ENCODE data around the gene RPTOR. TPM values are rescaled to one million over a fixed set of nuclear protein-coding genes. Genes with fewer than 3 reads are reported as not detected.
"Not testable (repeated sequence)": the region's sequence is repeated elsewhere in the genome, so short reads cannot be mapped to it uniquely, and the experiment has no call there.

RPTOR gene
- total RNA-seq, 1 donor from 2014 or later = 35.7 TPM

DNA sequence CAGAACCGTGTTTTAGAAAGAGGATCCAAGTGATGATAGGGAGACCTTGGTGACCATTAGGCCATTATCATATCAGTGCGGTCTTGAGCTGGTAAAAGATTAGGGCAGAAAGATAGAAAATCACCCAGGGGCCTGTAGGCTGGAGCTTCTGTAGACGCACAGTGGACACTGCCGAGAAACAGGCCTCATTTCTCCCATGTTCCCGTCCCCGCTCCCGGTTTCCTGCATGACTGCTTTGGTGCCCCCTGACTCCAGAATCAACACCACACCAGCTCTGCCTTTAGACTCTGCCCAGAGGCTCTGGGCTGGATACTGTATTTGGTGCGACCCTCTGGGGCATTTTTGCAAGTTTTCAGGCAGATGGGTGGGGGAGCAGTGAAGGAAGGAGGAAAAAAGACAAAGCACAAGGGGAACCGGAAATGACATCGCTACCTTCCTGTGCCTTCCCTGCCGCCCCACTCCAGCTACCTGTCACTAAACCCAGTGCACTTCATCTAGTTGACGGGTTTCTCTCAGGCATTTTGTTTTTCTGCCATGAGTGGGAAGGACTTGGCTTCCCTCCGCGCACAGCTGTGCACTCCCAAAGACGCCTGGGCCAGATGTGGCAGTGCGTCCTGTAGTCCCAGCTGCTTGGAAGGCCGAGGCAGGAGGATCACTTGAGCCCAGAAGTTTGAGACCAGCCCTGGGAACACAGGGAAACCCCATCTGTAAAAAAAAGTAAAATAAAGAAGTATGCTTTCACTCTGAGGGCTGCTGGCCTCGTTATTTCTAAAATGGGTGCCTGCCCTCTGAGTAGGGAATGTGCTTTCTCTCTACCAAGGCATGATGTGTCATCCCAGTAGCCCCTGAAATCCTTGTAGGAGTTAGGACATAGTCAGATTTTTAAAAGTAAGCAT is 214.1 kb downstream of the RPTOR start:
- no peak for DNase-seq (ENCODE audit: low spot score)
- intact Hi-C loops (cut with DNase I) = no loop called here
- peak; percentile 68 for ATAC-seq

DNA sequence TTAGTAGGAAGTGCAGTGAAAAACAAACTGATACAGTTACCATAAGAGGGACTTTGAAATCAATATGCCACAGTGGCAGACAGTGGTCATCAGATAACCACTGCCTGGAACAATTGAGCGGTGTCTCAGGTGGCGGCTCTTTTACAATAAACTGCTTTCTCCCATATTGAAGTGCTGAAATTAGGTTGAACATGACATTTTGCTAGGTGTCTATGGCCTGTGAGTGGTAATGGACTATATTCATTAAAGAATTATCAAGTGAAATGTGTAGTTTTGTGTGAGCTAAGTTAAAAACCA is 214.7 kb downstream of the RPTOR start:
- ATAC-seq (no peak), DNase-seq (ENCODE audit: low spot score) (no peak)
- intact Hi-C loops (cut with DNase I) = no loop called here

- ATAC-seq (no peak), DNase-seq (ENCODE audit: low spot score) (no peak)
- intact Hi-C loops (cut with DNase I) = no loop called here
Observed at GRCh38 chr17:80760511-80760911, 215.9 kb downstream of the RPTOR start.

DNA sequence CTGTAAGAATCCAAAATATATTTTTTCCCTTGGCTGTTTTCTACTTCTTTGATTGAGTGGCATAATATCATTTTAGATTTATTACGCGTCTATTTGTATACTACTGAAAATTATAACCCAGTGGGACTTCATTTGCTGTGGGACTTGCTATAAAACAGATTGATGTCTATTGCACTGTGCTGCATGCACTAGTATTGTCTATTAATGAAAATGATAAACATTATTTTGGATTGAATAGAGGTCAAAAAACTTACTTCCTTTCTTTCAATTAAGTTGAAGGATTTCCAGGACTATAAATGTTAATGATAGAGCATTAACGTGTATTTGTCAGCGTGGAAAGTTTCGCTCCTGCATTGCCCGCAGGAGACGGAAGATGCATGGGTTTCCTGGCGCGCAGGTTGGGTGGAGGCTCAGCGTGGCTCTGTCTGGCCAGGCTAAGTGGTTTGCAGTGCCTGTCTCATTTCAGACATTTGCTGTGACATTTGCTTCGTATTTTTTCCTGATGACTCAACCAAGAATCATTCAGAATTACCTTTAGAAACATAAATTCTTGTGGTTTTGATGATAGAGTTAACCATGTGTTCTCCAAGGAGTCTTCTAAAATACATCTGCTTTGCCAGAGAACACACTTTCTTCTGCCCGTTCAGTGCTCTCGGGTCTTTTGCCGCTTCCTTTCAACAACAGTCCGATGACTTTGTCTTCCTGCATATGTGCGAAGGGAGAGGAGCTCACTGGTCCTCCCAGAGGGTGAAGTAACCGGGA is 216.7 kb downstream of the RPTOR start:
- DNase-seq (ENCODE audit: low spot score) = no peak

DNA sequence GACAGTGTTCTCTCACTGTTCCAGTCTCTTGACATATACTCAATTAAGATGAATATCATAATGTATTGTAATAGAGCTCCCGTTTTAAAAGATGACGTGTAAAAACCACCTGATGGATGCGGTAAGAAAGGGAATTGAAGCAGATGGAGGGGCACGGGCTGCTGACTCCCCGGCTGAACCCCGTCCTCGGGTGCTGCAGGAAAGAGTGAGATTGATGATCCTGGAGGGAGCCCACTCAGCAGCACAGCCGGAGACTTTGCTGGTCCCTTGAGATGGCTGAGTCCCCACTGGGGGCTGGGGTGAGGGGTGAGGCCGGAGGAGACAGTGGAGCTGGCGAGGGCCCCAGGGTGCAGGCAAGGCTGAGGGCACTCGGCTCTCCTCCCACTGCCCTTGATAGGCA is 217.4 kb downstream of the RPTOR start:
- DNase-seq (ENCODE audit: low spot score) (no peak), ATAC-seq (no peak)
- intact Hi-C loops (cut with DNase I) = no loop called here

More for the DNA sequence above, 216.7 kb downstream of the RPTOR start:
- intact Hi-C loops (cut with DNase I) = no loop called here
- ATAC-seq = no peak

DNA sequence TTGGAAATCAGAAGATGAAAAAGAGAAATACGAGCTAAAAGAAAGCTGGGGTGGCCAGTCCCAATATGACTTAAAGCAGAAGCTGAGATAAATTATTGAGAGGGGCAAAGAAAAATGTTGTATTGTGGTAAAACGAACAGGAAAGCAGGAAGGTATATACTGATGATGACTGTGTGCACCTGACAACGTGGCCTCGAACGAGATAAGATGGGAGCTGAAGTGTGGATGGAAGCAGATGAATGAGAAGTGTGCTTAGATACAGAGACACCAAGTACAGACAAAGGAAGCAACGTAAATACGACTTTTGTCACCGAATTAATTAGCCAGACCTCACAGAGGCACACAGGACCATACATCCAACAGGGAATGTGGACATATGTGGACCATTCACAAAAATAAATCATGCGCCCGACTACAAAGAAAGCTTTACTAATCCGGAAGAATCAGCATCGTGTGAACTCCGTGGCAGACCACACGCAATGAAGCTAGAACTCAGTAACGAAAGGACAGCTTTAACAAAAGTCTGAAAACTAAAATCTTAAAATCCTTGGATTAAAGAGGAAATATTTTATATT is 218.7 kb downstream of the RPTOR start:
- intact Hi-C loops (cut with DNase I) = no loop called here
- DNase-seq (ENCODE audit: low spot score) = no peak

GRCh38 chr17:80764627-80765145 is 220.0 kb downstream of the RPTOR start:
- intact Hi-C loops (cut with DNase I); DNase-seq (ENCODE audit: low spot score); ATAC-seq: not testable (repeated sequence)

More for the DNA sequence above, 218.7 kb downstream of the RPTOR start:
- no peak for ATAC-seq

- ATAC-seq = no peak
- intact Hi-C loops (cut with DNase I) = no loop called here
- no peak for DNase-seq (ENCODE audit: low spot score)
Observed at GRCh38 chr17:80765241-80765961, 220.8 kb downstream of the RPTOR start.

DNA sequence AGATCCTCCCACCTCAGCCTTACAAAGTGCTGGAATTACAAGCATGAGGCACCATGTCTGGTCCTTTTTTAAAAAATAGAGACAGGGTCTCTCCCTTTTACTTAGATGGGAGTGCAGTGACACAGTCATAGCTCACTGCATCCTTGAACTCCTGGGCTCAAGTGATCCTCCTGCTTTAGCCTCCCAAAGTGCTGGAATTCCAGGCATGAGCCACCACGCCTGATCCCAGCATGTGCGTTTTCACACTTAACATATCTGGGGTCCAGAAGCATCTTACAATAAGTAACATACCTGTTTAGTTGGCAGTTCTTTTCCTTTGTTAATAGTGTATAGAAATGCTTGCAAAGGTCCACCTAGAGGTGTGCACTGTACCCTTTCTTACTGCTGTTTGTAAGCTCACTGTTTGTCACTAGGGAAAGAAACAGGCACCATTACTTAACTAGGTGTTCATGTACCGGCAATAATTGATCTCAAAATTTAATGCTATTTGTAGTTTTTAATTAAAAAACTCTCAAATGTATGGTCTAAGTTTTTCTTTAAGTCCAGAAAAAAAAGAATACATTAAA is 221.7 kb downstream of the RPTOR start:
- no peak for ATAC-seq
- intact Hi-C loops (cut with DNase I) = no loop called here
- no peak for DNase-seq (ENCODE audit: low spot score)

GRCh38 chr17:80768389-80768788 is 223.8 kb downstream of the RPTOR start:
- ATAC-seq (no peak), DNase-seq (ENCODE audit: low spot score) (no peak)
- intact Hi-C loops (cut with DNase I) = no loop called here

- DNase-seq (ENCODE audit: low spot score) = peak; percentile 26
- no peak for ATAC-seq
Observed at GRCh38 chr17:80768936-80769335, 224.3 kb downstream of the RPTOR start.

GRCh38 chr17:80769516-80769915 is 224.9 kb downstream of the RPTOR start:
- intact Hi-C loops (cut with DNase I) = no loop called here
- peak; percentile 36 for DNase-seq (ENCODE audit: low spot score)
- no peak for ATAC-seq

More at GRCh38 chr17:80768936-80769335, 224.3 kb downstream of the RPTOR start:
- intact Hi-C loops (cut with DNase I) = no loop called here

DNA sequence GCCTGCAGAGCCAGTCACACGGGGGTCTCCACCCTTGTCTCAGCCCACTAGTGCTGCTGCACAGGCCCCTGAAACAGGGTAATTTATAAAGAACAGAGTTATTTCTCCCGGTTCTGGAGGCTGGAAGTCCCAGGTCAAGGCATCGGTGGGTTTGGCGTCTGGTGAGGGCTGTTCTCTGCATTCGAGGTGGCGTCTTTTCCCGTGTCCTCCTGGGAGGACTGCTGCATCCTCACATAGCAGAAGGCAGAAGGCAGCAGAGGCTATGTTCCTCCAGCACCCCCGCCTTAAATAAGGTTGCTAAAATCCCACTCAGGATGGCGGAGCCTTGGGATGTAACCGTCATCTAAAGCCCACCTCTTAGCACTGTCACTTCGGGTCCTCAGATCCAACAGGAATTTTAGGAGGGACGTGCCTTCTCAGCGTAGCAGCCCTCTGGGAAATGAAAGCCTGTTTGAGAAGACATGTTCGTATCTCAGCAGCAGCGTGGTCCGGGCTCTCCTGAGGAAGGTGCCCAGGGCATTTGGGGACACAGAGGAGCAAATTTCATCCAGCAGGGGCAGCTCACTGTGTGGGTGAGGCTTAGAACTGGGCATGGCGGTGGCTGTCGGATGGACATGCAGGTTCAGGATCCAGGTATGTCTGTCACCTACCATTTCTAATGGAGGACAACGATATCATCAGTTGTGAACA is 225.4 kb downstream of the RPTOR start:
- ATAC-seq (no peak), DNase-seq (ENCODE audit: low spot score) (peak; percentile 15)
- intact Hi-C loops (cut with DNase I) = no loop called here

DNA sequence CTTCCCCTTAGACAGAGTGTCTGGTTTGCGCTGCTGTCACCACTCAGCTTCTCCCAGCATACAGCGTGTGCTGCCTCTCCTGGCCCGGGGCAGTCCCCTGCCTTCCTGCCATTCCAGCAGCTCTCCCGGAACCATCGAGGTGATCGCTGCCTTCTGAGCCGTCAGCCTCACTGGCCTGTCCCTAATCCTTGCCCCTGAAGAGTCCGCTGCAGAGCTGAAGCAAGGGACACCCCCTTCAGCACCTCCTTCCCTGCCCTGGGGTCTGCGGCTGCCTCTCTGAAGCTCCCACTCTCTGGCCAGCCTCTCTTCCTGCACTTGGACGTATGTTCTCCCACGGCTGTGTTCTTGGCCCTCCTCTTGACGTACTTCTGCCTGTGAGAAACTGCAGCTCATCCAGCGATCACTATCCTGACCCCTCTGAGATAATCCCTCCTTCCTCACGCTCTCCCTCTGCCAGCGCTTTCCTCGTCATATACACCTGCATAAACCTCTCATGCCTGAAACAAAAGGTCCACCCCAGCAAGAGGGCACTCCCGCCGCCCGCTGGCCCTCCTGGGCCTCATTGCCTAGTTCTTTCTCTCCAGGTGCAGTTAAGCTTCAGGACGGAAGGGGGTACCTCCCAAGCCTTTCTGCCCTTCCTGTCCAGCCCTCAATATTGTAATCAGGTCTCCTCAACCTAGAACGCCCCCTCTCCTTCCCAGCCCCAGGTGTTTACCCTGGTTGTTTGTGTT is 226.4 kb downstream of the RPTOR start:
- DNase-seq (ENCODE audit: low spot score) (peak; percentile 43), ATAC-seq (no peak)
- intact Hi-C loops (cut with DNase I) = no loop called here

DNA sequence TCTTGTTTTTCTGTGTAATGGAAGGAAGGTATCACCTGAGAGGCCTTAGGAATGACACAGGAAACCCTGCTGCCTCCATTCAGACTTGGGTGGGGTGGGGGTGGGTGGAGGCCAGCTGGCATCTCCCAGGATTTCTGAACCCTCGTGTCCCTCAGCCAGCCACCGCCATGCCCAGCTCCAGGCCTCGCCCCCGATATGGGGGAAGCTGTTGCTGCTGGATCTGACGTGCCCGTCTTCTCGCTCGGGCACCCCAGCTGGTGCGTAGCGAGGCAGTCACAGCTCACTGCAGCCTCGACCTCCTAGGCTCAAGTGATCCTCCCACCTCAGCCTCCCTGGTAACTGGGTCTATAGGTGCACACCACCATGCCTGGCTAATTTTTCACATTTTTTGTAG is 227.0 kb downstream of the RPTOR start:
- intact Hi-C loops (cut with DNase I) = no loop called here
- DNase-seq (ENCODE audit: low spot score) (peak; percentile 50), ATAC-seq (no peak)

DNA sequence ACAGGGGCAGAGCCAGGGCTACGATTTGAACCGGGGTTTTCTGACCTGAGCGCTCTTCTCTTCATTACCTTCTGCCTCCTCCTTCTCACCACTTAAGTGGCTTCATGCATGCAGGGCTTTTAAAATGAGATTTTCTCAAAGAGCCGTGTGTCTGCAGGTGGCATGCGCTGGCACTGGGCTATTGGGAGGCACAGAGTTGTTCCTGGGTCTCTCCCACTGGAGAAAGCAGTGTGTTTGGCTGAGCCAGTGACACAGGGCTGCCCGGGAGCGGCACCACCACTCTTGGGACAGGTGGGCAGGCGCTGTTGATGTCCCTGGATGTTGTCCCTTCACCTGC is 228.2 kb downstream of the RPTOR start:
- peak; percentile 27 for DNase-seq (ENCODE audit: low spot score)
- intact Hi-C loops (cut with DNase I) = no loop called here

DNA sequence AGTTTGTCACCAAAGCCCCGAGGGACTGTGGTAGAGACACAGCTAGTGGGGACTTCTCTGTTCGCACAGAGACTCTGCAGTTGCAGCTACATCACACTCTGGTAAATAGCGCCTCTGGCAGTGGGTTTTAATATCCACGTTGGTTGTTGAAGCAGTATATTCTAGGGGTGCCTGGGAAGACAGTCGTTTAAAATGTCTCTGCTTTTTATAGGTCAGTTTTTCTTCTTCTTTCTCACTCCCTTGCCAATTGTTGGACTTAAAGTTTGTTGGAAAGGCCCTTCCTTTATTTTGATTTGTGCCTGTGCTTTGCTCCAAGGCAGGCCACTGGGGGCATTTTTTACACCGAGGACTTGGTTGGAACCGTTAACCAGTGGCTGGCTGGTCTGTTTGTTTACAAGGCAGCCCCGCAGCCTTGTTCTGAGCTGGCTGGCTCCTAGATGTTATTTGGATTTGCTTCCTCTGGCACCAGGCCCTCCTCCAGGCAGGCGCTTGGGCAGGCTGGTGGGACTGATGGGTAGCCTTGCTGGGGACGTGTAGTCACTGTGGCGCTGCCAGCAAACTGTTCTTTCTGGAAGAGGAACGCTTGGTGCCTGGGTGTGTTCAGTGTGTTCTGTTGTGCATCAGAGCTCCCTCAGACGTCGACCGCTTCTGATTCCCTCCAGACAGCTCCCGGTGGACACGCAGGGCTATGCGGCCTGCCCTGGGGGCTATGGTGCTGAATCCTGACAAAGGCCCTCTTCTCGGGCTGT is 228.8 kb downstream of the RPTOR start:
- peak; percentile 47 for DNase-seq (ENCODE audit: low spot score)
- peak; percentile 71 for ATAC-seq
- intact Hi-C loops (cut with DNase I) = no loop called here

More for the DNA sequence above, 228.2 kb downstream of the RPTOR start:
- ATAC-seq = no peak

Measured in sciatic nerve (tissue), 2 donors.